ENCODE results near the gene ASCC2. TPM values are rescaled to one million over a fixed set of nuclear protein-coding genes. Genes with fewer than 3 reads are reported as not detected.

The ASCC2 gene
- total RNA-seq, 1 donor from 2014 or later = 41.7 TPM

DNA sequence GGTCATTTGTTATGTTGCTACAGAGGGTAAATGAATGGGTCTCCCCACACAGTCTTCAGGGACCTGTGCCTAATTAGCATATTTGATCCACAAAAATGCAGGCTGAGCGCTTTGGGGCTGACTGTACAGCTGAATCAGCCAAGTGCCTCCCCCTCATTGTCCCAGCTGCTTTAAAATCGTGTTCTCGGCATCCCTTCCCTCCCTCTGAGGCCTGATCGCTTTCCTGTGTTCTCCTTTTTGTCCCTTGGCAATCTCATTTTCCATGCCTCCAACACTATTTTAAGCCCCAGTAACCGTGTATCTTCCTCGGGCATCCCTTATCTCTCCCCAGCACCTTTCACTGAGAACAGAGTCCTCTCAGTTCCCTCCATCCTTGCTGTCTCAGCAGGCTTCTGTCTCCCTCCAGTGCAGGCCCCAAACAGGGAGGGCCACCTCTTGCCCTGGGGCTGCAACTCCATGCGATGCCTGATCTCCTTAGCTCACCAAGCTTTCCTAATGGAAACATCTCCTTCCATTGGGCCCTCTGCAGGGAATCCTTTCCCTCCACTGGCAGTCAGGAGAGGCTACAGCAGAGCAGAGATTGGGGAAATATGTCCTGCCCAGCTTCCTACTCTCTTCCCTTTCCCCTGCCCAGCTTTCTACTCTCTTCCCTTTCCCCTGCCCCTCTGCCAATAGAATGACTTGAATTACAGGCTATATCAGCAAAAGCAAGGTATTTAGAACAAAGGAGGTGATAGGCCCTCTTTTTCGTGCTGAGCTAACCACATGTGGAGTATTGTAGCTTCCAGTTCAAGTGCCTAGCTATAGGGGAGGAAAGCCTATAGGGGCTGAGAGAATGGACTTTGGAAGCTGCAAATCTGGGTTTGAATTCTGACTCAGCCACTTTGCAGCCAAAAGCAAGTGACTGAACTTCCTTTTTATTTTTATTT is 57.1 kb downstream of the ASCC2 start:
- Histone ChIP-seq H3K36me3 (ENCODE audit: control insufficient read depth, insufficient read depth, low read length) (no peaks in the 10 kb centered on the region), H3K4me3 (ENCODE audit: low read depth, low read length) (no peak overlapping the region), H3K27me3 (ENCODE audit: control insufficient read depth, insufficient read depth, low read length) (no peaks in the 10 kb centered on the region)
- TF ChIP-seq, protein P1, sequence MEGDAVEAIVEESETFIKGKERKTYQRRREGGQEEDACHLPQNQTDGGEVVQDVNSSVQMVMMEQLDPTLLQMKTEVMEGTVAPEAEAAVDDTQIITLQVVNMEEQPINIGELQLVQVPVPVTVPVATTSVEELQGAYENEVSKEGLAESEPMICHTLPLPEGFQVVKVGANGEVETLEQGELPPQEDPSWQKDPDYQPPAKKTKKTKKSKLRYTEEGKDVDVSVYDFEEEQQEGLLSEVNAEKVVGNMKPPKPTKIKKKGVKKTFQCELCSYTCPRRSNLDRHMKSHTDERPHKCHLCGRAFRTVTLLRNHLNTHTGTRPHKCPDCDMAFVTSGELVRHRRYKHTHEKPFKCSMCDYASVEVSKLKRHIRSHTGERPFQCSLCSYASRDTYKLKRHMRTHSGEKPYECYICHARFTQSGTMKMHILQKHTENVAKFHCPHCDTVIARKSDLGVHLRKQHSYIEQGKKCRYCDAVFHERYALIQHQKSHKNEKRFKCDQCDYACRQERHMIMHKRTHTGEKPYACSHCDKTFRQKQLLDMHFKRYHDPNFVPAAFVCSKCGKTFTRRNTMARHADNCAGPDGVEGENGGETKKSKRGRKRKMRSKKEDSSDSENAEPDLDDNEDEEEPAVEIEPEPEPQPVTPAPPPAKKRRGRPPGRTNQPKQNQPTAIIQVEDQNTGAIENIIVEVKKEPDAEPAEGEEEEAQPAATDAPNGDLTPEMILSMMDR (IDR thresholded peaks at IDR 0.05; ENCODE audit: insufficient read depth, low read length, poor library complexity, severe bottlenecking) = no peak
- DNase-seq (ENCODE audit: low read depth) = peak; percentile 79

DNA sequence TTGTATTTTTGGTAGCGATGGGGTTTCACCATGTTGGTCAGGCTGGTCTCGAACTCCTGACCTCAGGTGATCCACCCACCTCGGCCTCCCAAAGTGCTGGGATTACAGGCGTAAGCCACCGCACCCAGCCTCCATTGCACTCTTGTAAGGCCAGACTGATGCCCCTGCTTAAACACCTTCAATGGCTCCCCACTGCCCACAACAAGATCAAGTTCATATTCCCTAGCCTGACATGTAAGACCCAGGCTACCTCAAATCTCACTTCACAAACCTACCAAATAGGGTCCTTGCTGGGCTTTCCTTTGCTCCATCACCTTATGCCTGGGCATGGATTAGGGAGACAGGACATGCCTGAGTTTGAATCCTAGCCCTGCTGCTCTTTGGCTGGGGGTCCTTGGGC is 57.9 kb downstream of the ASCC2 start:
- TF ChIP-seq, protein P1 (IDR thresholded peaks at IDR 0.05; ENCODE audit: insufficient read depth, low read length, poor library complexity, severe bottlenecking) = no peak
- no peak for DNase-seq (ENCODE audit: low read depth)
- Histone ChIP-seq H3K27me3 (ENCODE audit: control insufficient read depth, insufficient read depth, low read length) (no peaks in the 10 kb centered on the region), H3K4me3 (ENCODE audit: low read depth, low read length) (no peak overlapping the region), H3K36me3 (ENCODE audit: control insufficient read depth, insufficient read depth, low read length) (no peaks in the 10 kb centered on the region)

DNA sequence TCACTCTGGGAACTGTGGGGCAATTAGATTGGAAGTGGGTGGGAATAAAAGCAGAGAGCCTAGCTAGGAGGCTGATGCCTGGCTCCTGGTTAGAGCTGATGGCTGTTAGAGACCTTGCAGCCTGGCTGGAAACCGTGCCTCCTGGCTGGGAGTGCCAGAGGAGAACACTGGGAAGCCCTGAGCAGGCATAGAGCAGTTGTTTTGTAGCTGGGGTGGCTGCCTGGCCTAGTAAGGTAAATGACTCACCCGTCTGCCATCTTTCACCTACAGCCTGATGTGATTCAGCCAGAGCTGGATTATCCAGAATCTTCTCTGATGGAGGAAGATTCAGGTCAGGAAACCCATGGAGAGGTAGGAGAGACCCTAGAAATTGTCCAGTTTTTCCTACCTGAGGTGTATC is 64.8 kb downstream of the ASCC2 start:
- TF ChIP-seq, protein P1 (IDR thresholded peaks at IDR 0.05; ENCODE audit: insufficient read depth, low read length, poor library complexity, severe bottlenecking) = no peak
- DNase-seq (ENCODE audit: low read depth) = peak; percentile 44
- Histone ChIP-seq H3K27me3 (ENCODE audit: control insufficient read depth, insufficient read depth, low read length) (no peaks in the 10 kb centered on the region), H3K36me3 (ENCODE audit: control insufficient read depth, insufficient read depth, low read length) (no peaks in the 10 kb centered on the region), H3K4me3 (ENCODE audit: low read depth, low read length) (no peak overlapping the region)

DNA sequence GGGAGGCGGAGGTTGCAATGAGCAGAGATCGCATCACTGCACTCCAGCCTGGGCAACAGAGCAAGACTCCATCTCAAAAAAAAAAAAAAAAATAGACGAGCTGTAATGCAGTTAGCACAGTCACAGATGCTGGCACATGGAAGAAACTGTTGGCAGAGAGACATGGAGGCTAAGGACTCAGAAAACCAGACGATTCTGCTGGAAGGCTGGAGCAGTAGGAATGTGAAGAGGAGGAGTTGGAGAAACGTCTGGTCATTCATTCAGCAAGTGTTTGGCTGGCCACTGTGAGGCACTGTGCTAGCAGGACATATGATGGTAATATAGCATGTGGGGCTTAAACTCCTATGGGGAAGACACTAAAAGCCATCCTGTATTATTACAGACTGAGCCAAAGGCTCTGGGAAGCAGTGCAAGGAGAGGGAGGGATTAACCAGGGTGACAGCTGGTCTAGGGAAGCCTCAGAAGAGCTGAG is 65.9 kb downstream of the ASCC2 start:
- DNase-seq (ENCODE audit: low read depth) = no peak
- TF ChIP-seq, protein P1 (IDR thresholded peaks at IDR 0.05; ENCODE audit: insufficient read depth, low read length, poor library complexity, severe bottlenecking) = peak; percentile 35
- no peaks in the 10 kb centered on the region for H3K27me3 ChIP-seq (ENCODE audit: control insufficient read depth, insufficient read depth, low read length)
- H3K36me3 ChIP-seq (ENCODE audit: control insufficient read depth, insufficient read depth, low read length) = no peaks in the 10 kb centered on the region
- H3K4me3 ChIP-seq (ENCODE audit: low read depth, low read length) = no peak overlapping the region

DNA sequence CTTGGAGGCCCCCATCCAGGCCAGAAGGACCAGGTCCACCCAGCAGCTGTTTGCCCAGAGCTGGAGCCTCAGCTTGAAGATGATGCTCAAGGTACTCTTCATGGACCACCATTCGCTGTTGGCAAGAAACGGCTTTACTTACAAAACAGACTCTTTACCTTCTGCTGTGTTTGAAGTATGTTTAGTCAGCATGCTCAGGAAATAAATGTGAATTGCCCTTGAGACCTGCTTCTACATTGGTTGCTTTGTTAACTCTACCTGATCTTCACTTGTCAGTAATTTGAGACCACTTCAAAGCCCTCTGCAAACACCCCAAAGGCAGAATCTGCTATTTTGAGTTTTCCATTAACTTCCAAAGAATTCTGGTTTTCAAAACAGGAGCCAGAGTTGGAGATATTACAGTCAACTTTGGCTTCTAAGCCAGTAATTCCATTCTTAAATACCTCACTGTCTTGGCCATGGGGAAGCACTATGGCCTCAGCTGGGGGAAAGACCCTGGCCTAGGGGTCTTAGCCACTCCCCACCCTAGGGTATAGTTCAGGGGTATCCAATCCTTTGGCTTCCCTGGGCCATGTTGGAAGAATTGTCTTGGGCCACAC is 68.3 kb downstream of the ASCC2 start:
- DNase-seq (ENCODE audit: low read depth) = no peak

More for the DNA sequence above, 68.3 kb downstream of the ASCC2 start:
- TF ChIP-seq, protein P1 (IDR thresholded peaks at IDR 0.05; ENCODE audit: insufficient read depth, low read length, poor library complexity, severe bottlenecking) = no peak
- Histone ChIP-seq H3K4me3 (ENCODE audit: low read depth, low read length) (no peak overlapping the region), H3K27me3 (ENCODE audit: control insufficient read depth, insufficient read depth, low read length) (no peaks in the 10 kb centered on the region), H3K36me3 (ENCODE audit: control insufficient read depth, insufficient read depth, low read length) (no peaks in the 10 kb centered on the region)

All from kidney epithelial cell (primary cell).